Measurements from ENCODE around the gene DLGAP1.

DLGAP1 gene

DNA sequence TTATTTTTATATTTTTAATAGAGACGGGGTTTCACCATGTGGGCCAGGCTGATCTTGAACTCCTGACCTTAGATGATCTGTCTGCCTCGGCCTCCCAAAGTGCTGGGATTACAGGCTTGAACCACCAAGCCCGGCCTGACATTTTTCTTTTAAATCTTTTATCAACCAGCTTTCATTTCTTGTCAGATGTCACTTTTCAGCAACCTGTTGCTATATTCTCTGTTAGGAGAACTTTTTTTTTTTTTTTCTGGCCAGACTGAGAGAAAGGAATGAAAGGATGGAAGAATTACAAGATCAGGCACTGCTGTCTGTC lies 858.8 kb downstream of the DLGAP1 start:
- Histone ChIP-seq H3K4me3 (ENCODE audit: low read length in 2 of 2) (peak overlapping the region; percentile 63 to 82), H3K27ac (ENCODE audit: low read length) (peak overlapping the region; percentile 99), H3K9ac (ENCODE audit: low read length in 2 of 2) (peak overlapping the region; percentile 13 to 96), H3K27me3 (ENCODE audit: control insufficient read depth in 1 of 2, insufficient read depth in 2 of 2, low read length in 2 of 2) (no peaks in the 10 kb centered on the region), H3K4me1 (ENCODE audit: control insufficient read depth, insufficient read depth, low read length) (peaks cover 37% of the 10 kb centered on the region), H3K36me3 (ENCODE audit: control insufficient read depth in 2 of 2, insufficient read depth in 2 of 2, low read length in 2 of 2) (no peaks in the 10 kb centered on the region), H3K9me3 (ENCODE audit: control insufficient read depth in 2 of 2, low read length in 2 of 2) (no peaks in the 10 kb centered on the region)

DNA sequence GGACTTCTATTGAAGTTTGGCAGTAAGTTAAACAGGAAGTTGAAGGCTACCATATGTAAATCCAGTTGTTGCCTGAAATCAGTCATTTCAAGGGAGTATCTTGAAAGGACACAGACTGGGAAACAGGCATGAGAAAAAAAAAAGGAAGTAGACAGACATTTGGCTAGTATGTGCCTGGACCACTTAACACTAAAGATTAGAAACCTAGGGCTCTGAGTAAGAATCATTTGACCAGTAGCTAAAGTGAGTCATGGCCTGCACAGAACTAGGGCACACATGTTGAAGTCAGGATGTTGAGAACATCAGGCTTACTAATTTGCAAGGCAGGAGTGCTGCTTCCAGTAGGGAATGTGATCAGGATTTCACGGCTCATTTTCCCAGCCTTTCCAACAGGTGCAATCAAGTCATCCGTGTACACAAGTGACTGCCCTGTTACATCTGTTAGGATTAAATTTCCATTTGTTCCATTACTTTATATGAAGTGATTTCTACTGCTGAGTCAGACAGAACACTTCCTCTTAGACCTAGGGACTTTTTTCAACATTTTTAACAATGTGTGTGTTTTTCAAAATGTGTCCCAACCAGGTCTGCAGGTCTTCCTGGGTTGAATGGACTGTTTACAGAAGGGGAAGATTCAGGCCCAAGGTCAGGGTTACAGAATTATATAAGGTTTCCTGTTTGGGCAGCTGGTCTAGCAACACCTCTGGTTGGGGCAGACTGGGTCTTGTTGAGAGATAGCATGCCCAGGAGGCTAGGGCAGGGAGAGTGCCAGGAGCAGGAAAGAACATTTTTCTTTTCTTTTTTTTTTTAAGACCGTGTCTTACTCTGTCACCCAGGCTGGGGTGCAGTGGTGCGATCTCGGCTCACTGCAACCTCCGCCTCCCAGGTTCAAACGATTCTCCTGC lies 859.5 kb downstream of the DLGAP1 start:
- H3K9ac ChIP-seq (ENCODE audit: low read length in 2 of 2): peak overlapping the region; percentile 96
- H3K9me3 ChIP-seq (ENCODE audit: control insufficient read depth in 2 of 2, low read length in 2 of 2): no peaks in the 10 kb centered on the region
- H3K27me3 ChIP-seq (ENCODE audit: control insufficient read depth in 1 of 2, insufficient read depth in 2 of 2, low read length in 2 of 2): no peaks in the 10 kb centered on the region
- H3K4me1 ChIP-seq (ENCODE audit: control insufficient read depth, insufficient read depth, low read length): peaks cover 37% of the 10 kb centered on the region
- H3K27ac ChIP-seq (ENCODE audit: low read length): peak overlapping the region; percentile 99
- no peaks in the 10 kb centered on the region for H3K36me3 ChIP-seq (ENCODE audit: control insufficient read depth in 2 of 2, insufficient read depth in 2 of 2, low read length in 2 of 2)
- H3K4me3 ChIP-seq (ENCODE audit: low read length in 2 of 2): peak overlapping the region; percentile 63 to 82

GRCh38 chr18:3594760-3595368 lies 860.2 kb downstream of the DLGAP1 start:
- no peaks in the 10 kb centered on the region for H3K27me3 ChIP-seq (ENCODE audit: control insufficient read depth in 1 of 2, insufficient read depth in 2 of 2, low read length in 2 of 2)
- peak overlapping the region; percentile 99 for H3K27ac ChIP-seq (ENCODE audit: low read length)
- H3K9ac ChIP-seq (ENCODE audit: low read length in 2 of 2): peak overlapping the region; percentile 96
- H3K4me1 ChIP-seq (ENCODE audit: control insufficient read depth, insufficient read depth, low read length): peaks cover 37% of the 10 kb centered on the region
- peak overlapping the region; percentile 63 to 82 for H3K4me3 ChIP-seq (ENCODE audit: low read length in 2 of 2)
- H3K9me3 ChIP-seq (ENCODE audit: control insufficient read depth in 2 of 2, low read length in 2 of 2): no peaks in the 10 kb centered on the region
- no peaks in the 10 kb centered on the region for H3K36me3 ChIP-seq (ENCODE audit: control insufficient read depth in 2 of 2, insufficient read depth in 2 of 2, low read length in 2 of 2)

DNA sequence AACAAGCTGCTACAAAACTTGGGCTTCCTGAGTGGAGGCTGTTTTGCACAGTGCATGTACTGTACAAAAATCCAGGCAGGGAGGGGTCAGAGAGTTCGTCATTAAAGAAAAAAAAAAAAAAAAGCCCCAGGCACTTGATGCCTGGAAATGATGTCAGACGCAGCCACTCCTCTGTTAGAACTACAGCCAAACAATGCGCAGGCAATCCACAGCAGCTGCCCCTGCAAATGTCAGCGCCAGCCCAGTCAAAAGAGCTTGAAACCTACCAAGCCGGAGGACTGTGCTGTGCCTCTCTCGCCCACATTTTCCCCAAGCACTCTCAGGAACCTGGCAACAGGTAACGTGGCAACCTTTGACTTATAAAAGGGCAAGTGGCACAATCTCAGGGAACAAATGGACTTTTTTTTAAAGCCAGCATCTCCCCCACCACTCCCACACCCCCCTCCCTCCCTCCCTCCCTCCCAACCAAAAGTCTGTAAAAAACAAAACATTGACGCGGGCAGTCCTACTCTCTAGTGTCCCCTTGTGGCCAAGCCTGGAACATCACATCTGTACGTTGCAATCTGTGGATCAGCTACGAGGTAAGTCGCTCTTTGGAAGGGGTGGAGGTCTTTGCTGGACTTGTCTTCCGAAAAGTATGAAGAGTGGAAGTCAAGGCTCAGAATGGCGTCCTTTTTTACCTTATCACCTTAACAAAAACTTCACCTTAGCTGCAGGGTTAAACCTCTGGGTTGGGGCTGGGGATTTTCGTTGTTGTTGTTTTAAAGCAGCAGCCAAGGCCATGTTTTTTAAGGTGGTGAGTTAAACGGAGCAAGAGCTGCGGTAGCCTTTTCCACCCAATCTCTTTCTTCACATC lies 861.0 kb downstream of the DLGAP1 start:
- Histone ChIP-seq H3K9ac (ENCODE audit: low read length in 2 of 2) (peak overlapping the region; percentile 96), H3K27ac (ENCODE audit: low read length) (peak overlapping the region; percentile 99), H3K9me3 (ENCODE audit: control insufficient read depth in 2 of 2, low read length in 2 of 2) (no peaks in the 10 kb centered on the region), H3K4me1 (ENCODE audit: control insufficient read depth, insufficient read depth, low read length) (peaks cover 37% of the 10 kb centered on the region), H3K4me3 (ENCODE audit: low read length in 2 of 2) (peak overlapping the region; percentile 63 to 82), H3K27me3 (ENCODE audit: control insufficient read depth in 1 of 2, insufficient read depth in 2 of 2, low read length in 2 of 2) (no peaks in the 10 kb centered on the region), H3K36me3 (ENCODE audit: control insufficient read depth in 2 of 2, insufficient read depth in 2 of 2, low read length in 2 of 2) (no peaks in the 10 kb centered on the region)

- Histone ChIP-seq H3K27me3 (ENCODE audit: control insufficient read depth in 1 of 2, insufficient read depth in 2 of 2, low read length in 2 of 2) (no peaks in the 10 kb centered on the region), H3K27ac (ENCODE audit: low read length) (peak overlapping the region; percentile 99), H3K4me3 (ENCODE audit: low read length in 2 of 2) (peak overlapping the region; percentile 61 to 82), H3K4me1 (ENCODE audit: control insufficient read depth, insufficient read depth, low read length) (peaks cover 37% of the 10 kb centered on the region), H3K36me3 (ENCODE audit: control insufficient read depth in 2 of 2, insufficient read depth in 2 of 2, low read length in 2 of 2) (no peaks in the 10 kb centered on the region), H3K9me3 (ENCODE audit: control insufficient read depth in 2 of 2, low read length in 2 of 2) (no peaks in the 10 kb centered on the region), H3K9ac (ENCODE audit: low read length in 2 of 2) (peak overlapping the region; percentile 94 to 96)
Observed at GRCh38 chr18:3593381-3593903, 861.7 kb downstream of the DLGAP1 start.

DNA sequence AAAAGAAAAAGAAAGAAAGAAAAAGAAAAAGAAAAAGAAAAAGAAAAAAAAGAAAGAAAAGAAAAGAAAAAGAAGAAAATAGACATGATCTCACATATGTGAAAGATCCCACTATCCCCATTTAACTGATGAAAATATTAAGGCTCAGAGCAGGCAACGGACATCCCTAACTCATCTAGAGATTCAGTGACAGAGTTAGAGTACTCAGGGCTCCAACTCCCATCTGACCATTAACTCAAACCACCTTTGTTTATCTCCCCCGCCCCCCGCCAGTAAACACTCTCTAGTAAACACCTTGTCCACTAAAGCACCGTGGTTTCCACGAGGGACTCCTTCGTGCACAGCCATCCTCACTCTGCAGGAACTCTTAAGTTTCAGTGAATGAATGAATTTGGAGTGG lies 862.2 kb downstream of the DLGAP1 start:
- Histone ChIP-seq H3K9me3 (ENCODE audit: control insufficient read depth in 2 of 2, low read length in 2 of 2) (no peaks in the 10 kb centered on the region), H3K27ac (ENCODE audit: low read length) (peak overlapping the region; percentile 99), H3K4me1 (ENCODE audit: control insufficient read depth, insufficient read depth, low read length) (peaks cover 37% of the 10 kb centered on the region), H3K27me3 (ENCODE audit: control insufficient read depth in 1 of 2, insufficient read depth in 2 of 2, low read length in 2 of 2) (no peaks in the 10 kb centered on the region), H3K36me3 (ENCODE audit: control insufficient read depth in 2 of 2, insufficient read depth in 2 of 2, low read length in 2 of 2) (no peaks in the 10 kb centered on the region), H3K9ac (ENCODE audit: low read length in 2 of 2) (peak overlapping the region; percentile 94 to 96), H3K4me3 (ENCODE audit: low read length in 2 of 2) (peak overlapping the region in 1 of 2 donors; percentile 61)

- Histone ChIP-seq H3K4me1 (ENCODE audit: control insufficient read depth, insufficient read depth, low read length) (peaks cover 14% of the 10 kb centered on the region), H3K4me3 (ENCODE audit: low read length in 2 of 2) (no peak overlapping the region), H3K9ac (ENCODE audit: low read length in 2 of 2) (no peak overlapping the region), H3K9me3 (ENCODE audit: control insufficient read depth in 2 of 2, low read length in 2 of 2) (no peaks in the 10 kb centered on the region), H3K27me3 (ENCODE audit: control insufficient read depth in 1 of 2, insufficient read depth in 2 of 2, low read length in 2 of 2) (no peaks in the 10 kb centered on the region), H3K27ac (ENCODE audit: low read length) (no peak overlapping the region), H3K36me3 (ENCODE audit: control insufficient read depth in 2 of 2, insufficient read depth in 2 of 2, low read length in 2 of 2) (no peaks in the 10 kb centered on the region)
Observed at GRCh38 chr18:3590096-3590630, 864.9 kb downstream of the DLGAP1 start.

GRCh38 chr18:3585656-3586509 lies 869.2 kb downstream of the DLGAP1 start:
- no peaks in the 10 kb centered on the region for H3K4me1 ChIP-seq (ENCODE audit: control insufficient read depth, insufficient read depth, low read length)
- no peaks in the 10 kb centered on the region for H3K27me3 ChIP-seq (ENCODE audit: control insufficient read depth in 1 of 2, insufficient read depth in 2 of 2, low read length in 2 of 2)
- H3K9me3 ChIP-seq (ENCODE audit: control insufficient read depth in 2 of 2, low read length in 2 of 2): no peaks in the 10 kb centered on the region
- H3K27ac ChIP-seq (ENCODE audit: low read length): no peak overlapping the region
- no peak overlapping the region for H3K9ac ChIP-seq (ENCODE audit: low read length in 2 of 2)
- H3K4me3 ChIP-seq (ENCODE audit: low read length in 2 of 2): no peak overlapping the region
- H3K36me3 ChIP-seq (ENCODE audit: control insufficient read depth in 2 of 2, insufficient read depth in 2 of 2, low read length in 2 of 2): no peaks in the 10 kb centered on the region

- no peaks in the 10 kb centered on the region for H3K27me3 ChIP-seq (ENCODE audit: control insufficient read depth in 1 of 2, insufficient read depth in 2 of 2, low read length in 2 of 2)
- no peak overlapping the region for H3K9ac ChIP-seq (ENCODE audit: low read length in 2 of 2)
- no peaks in the 10 kb centered on the region for H3K9me3 ChIP-seq (ENCODE audit: control insufficient read depth in 2 of 2, low read length in 2 of 2)
- H3K4me1 ChIP-seq (ENCODE audit: control insufficient read depth, insufficient read depth, low read length): no peaks in the 10 kb centered on the region
- H3K27ac ChIP-seq (ENCODE audit: low read length): no peak overlapping the region
- H3K36me3 ChIP-seq (ENCODE audit: control insufficient read depth in 2 of 2, insufficient read depth in 2 of 2, low read length in 2 of 2): no peaks in the 10 kb centered on the region
- no peak overlapping the region for H3K4me3 ChIP-seq (ENCODE audit: low read length in 2 of 2)
Observed at GRCh38 chr18:3584897-3585460, 870.1 kb downstream of the DLGAP1 start.

All from stomach smooth muscle (tissue), 2 donors.